Sigmoid colon (tissue), 7 donors: ENCODE results near the gene GMEB2. TPM values are rescaled to one million over a fixed set of nuclear protein-coding genes. Genes with fewer than 3 reads are reported as not detected.

Source experiments
- DNase-seq: peaks from one replicate; pipeline ENCODE4 v3.0.0-alpha.2; 2019
- H3K27ac ChIP-seq, 4 donors: fragments of 200-600 bp; sonication (generic); one replicate each; pipeline ENCODE4 v1.5.1; 2016 to 2019; ENCODE audit warnings: mild to moderate bottlenecking in 1 of 4
- H3K27me3 ChIP-seq, 3 donors: fragments of 200-600 bp; sonication (generic); one replicate each; pipeline ENCODE4 v1.5.1; 2019; ENCODE audit warnings: mild to moderate bottlenecking in 1 of 3
- H3K36me3 ChIP-seq, 4 donors: fragments of 200-600 bp; sonication (generic); one replicate each; pipeline ENCODE4 v1.5.1; 2016 to 2019
- H3K4me1 ChIP-seq, 4 donors: fragments of 200-600 bp; sonication (generic); one replicate each; pipeline ENCODE4 v1.5.1; 2017 to 2019
- H3K4me3 ChIP-seq, 4 donors: fragments of 200-600 bp; sonication (generic); one replicate each; pipeline ENCODE4 v1.5.1; 2017 to 2019; ENCODE audit warnings: mild to moderate bottlenecking in 2 of 4, moderate library complexity in 1 of 4
- H3K9me3 ChIP-seq, 4 donors: fragments of 200-600 bp in 3 of 4; sonication (generic) in 3 of 4; one replicate each; pipeline versions ENCODE4 v1.5.1 to v1.6.1; 2013 to 2019
- CTCF ChIP-seq, 4 experiments: fragments of 450-650 bp in 3 of 4; fragments of 200-600 bp in 1 of 4; IDR thresholded peaks; one replicate each; pipeline ENCODE4 v1.5.1; 2016 to 2019; ENCODE audit warnings: antibody characterized with exemption in 4 of 4, mild to moderate bottlenecking in 3 of 4, moderate library complexity in 2 of 4
- EP300 ChIP-seq, 4 donors: sonication (generic); formaldehyde crosslinking; IDR thresholded peaks; one replicate each; pipeline ENCODE4 v1.6.1; 2017; ENCODE audit warnings: antibody characterized with exemption in 4 of 4
- POLR2A ChIP-seq, 2 donors: fragments of 450-650 bp; IDR thresholded peaks; one replicate each; pipeline ENCODE4 v1.6.1; 2016; ENCODE audit warnings: antibody characterized with exemption in 2 of 2, mild to moderate bottlenecking in 2 of 2, moderate library complexity in 2 of 2
- POLR2AphosphoS5 ChIP-seq, 4 donors: sonication (generic); formaldehyde crosslinking; IDR thresholded peaks; one replicate each; pipeline ENCODE4 v1.6.1; 2017; ENCODE audit warnings: antibody characterized with exemption in 4 of 4
- WGBS, 2 donors: extraction: QIAGEN DNeasy Blood & Tissue Kit; methylation state at CpG; one replicate each; pipeline ENCODE4 v1.1.7; 2013; 5-methylcytosine and 5-hydroxymethylcytosine counted together
- intact Hi-C: fragments of 100-400 bp; cut with DNase I; formaldehyde crosslinking; loops from one replicate; pipeline ENCODE4 v1.15.1; 2023
- polyA plus RNA-seq, 3 donors: library from polyadenylated mRNA; stranded (reverse); fragments of 200-250 nt; gene quantifications; one replicate each; pipeline ENCODE4 v1.2.3, GENCODE V29; 2013
- total RNA-seq, 4 donors: library from RNA; depleted of rRNA; stranded (reverse); fragments of >200 nt; gene quantifications; one replicate each; pipeline ENCODE4 v1.1.0, GENCODE V29; 2016
- donor health status: healthy with polysubstance abuse.
- donor health status: Bipolar disorder and iron deficiency.
- donor health status: healthy.

Gene GMEB2
- total and polyA plus RNA-seq, 7 donors = 6.0 to 15.1 (median 7.9) TPM

- no peak overlapping the region for H3K4me3 ChIP-seq
- H3K27me3 ChIP-seq = peaks cover 0 to 14% (median 0%) of the 10 kb centered on the region in 3 donors
- intact Hi-C loops = no loop called here
- H3K36me3 ChIP-seq = no peaks in the 10 kb centered on the region
- TF ChIP-seq CTCF (IDR thresholded peaks at IDR 0.05) = no peak
- no peak for TF ChIP-seq POLR2A (IDR thresholded peaks at IDR 0.05)
- no peak for TF ChIP-seq POLR2AphosphoS5 (IDR thresholded peaks at IDR 0.05)
- TF ChIP-seq EP300 (IDR thresholded peaks at IDR 0.05) = no peak
- 69 to 83% methylated on average over 11 of the region's 11 CpGs for WGBS, 2 donors
- no peak overlapping the region for H3K27ac ChIP-seq
- DNase-seq = no peak
- H3K9me3 ChIP-seq = no peaks in the 10 kb centered on the region
- peaks cover 0 to 27% (median 21%) of the 10 kb centered on the region in 4 donors for H3K4me1 ChIP-seq
These were observed 22.1 kb upstream of the GMEB2 start for GRCh38 chr20:63648895-63649589.

- Histone ChIP-seq H3K27me3 (peaks cover 0 to 14% (median 0%) of the 10 kb centered on the region in 3 donors), H3K36me3 (no peaks in the 10 kb centered on the region), H3K27ac (no peak overlapping the region), H3K4me3 (no peak overlapping the region), H3K4me1 (peaks cover 0 to 20% (median 14%) of the 10 kb centered on the region in 4 donors), H3K9me3 (no peaks in the 10 kb centered on the region)
- intact Hi-C loops = no loop called here
- no peak for DNase-seq
- no peak for TF ChIP-seq POLR2A (IDR thresholded peaks at IDR 0.05)
- no peak for TF ChIP-seq EP300 (IDR thresholded peaks at IDR 0.05)
- no peak for TF ChIP-seq POLR2AphosphoS5 (IDR thresholded peaks at IDR 0.05)
- WGBS, 2 donors = 89 to 94% methylated on average over 6 of the region's 6 CpGs
These were observed 21.3 kb upstream of the GMEB2 start for GRCh38 chr20:63648190-63648589.

- DNase-seq = no peak
- peaks cover 0 to 15% (median 10%) of the 10 kb centered on the region in 4 donors for H3K4me1 ChIP-seq
- H3K9me3 ChIP-seq = no peaks in the 10 kb centered on the region
- H3K4me3 ChIP-seq = no peak overlapping the region
- H3K27me3 ChIP-seq = no peaks in the 10 kb centered on the region
- WGBS, 2 donors = 74 to 80% methylated on average over 4 of the region's 4 CpGs
- no peak overlapping the region for H3K27ac ChIP-seq
- TF ChIP-seq EP300 (IDR thresholded peaks at IDR 0.05) = no peak
- no peak for TF ChIP-seq POLR2A (IDR thresholded peaks at IDR 0.05)
- TF ChIP-seq POLR2AphosphoS5 (IDR thresholded peaks at IDR 0.05) = no peak
- no peak for TF ChIP-seq CTCF (IDR thresholded peaks at IDR 0.05)
- no peaks in the 10 kb centered on the region for H3K36me3 ChIP-seq
- intact Hi-C loops = no loop called here
These were observed 18.3 kb upstream of the GMEB2 start for GRCh38 chr20:63645218-63645617.

- Histone ChIP-seq H3K4me3 (no peak overlapping the region), H3K27me3 (no peaks in the 10 kb centered on the region), H3K27ac (no peak overlapping the region), H3K4me1 (peaks cover 0 to 15% (median 10%) of the 10 kb centered on the region in 4 donors), H3K36me3 (no peaks in the 10 kb centered on the region), H3K9me3 (no peaks in the 10 kb centered on the region)
- TF ChIP-seq POLR2A (IDR thresholded peaks at IDR 0.05) (no peak), EP300 (IDR thresholded peaks at IDR 0.05) (no peak), POLR2AphosphoS5 (IDR thresholded peaks at IDR 0.05) (no peak), CTCF (IDR thresholded peaks at IDR 0.05) (no peak)
- no peak for DNase-seq
- intact Hi-C loops = no loop called here
- WGBS, 2 donors = 91 to 93% methylated on average over 15 of the region's 15 CpGs
These were observed 17.0 kb upstream of the GMEB2 start for GRCh38 chr20:63643946-63644345.

- Histone ChIP-seq H3K4me1 (peaks cover 0 to 15% (median 10%) of the 10 kb centered on the region in 4 donors), H3K27me3 (no peaks in the 10 kb centered on the region), H3K36me3 (no peaks in the 10 kb centered on the region), H3K9me3 (no peaks in the 10 kb centered on the region), H3K4me3 (no peak overlapping the region), H3K27ac (no peak overlapping the region)
- WGBS, 2 donors = 75 to 92% methylated on average over 10 of the region's 10 CpGs
- no peak for DNase-seq
- TF ChIP-seq POLR2A (IDR thresholded peaks at IDR 0.05) (no peak), CTCF (IDR thresholded peaks at IDR 0.05) (no peak), POLR2AphosphoS5 (IDR thresholded peaks at IDR 0.05) (no peak), EP300 (IDR thresholded peaks at IDR 0.05) (no peak)
- intact Hi-C loops = no loop called here
These were observed 16.6 kb upstream of the GMEB2 start for GRCh38 chr20:63643499-63643898.
